GM18511 (cell line): Measurements from ENCODE around the gene CFAP97.
A peak's percentile ranks its signal among the peaks of the same experiment; 100 is the strongest.
"Not testable (repeated sequence)": the region's sequence is repeated elsewhere in the genome, so short reads cannot be mapped to it uniquely, and the experiment has no call there.

Experiments
- ATAC-seq: cut with Tn5 transposase; IDR thresholded peaks from one replicate; pipeline ENCODE4 v1.9.1; 2021; ENCODE audit warnings: mild to moderate bottlenecking, moderate library complexity; ENCODE audit not compliant: unreplicated experiment

Gene CFAP97

DNA sequence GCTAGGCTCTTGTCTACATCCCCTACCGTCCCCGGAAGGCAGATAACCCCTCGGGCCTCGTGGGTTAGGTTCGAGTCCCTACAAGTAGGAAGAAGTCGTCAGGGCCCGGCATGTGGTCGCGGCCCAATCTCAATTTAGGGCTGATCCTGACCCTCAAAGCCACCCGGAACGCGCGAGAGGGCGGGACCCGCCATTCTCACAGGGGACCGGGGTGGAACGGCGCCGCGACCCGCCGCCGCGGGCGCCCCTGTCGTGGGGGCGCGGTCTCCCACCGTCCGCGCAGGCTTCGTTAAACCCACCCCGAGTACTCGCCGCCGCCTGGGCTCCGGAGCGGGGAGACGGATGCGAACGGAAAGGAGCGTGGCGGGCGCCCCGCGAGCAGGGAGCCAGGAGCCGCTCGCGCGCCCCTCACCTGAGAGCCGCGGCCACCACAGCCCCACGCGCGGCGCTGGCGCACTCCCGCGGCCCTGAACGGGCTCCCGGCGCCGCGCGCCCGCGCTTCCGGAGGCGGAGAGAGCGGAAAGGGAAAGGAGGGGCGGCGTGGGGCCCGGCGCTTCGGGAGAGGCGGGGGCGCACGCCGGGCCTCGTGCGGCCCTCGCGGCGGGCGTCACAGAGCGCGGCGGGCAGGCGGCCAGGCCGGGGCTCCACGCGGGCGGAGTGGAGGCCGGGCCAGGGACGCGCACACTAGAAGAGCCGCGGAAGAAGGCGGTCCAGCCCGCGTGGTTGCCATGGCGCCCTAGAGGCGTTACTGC lies at the start of gene CFAP97:
CFAP97 (minus strand) TSS at position 515 of the 752 bp plus-strand sequence. CDS start 12,804 bp downstream, outside the sequence.
- ATAC-seq = peak; percentile 81

DNA sequence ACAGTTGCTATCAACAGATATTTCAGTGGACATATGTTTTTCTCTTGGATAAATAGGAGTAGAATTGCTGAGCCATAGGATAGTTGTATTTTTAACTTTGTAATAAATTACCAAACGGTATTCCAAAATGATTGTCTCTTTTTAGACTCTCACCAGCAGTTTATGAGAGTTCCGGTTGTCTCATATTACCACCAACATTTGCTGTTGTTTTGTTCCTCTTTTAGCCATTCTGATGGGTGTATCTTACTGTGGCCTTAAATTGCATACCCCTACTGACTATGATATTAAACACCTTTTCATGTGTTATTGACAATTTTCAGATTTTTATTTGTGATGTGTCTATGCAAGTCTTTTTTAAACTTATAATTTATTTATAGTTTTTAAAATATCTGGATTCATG lies 45.3 kb upstream of the CFAP97 start:
- no peak for ATAC-seq

DNA sequence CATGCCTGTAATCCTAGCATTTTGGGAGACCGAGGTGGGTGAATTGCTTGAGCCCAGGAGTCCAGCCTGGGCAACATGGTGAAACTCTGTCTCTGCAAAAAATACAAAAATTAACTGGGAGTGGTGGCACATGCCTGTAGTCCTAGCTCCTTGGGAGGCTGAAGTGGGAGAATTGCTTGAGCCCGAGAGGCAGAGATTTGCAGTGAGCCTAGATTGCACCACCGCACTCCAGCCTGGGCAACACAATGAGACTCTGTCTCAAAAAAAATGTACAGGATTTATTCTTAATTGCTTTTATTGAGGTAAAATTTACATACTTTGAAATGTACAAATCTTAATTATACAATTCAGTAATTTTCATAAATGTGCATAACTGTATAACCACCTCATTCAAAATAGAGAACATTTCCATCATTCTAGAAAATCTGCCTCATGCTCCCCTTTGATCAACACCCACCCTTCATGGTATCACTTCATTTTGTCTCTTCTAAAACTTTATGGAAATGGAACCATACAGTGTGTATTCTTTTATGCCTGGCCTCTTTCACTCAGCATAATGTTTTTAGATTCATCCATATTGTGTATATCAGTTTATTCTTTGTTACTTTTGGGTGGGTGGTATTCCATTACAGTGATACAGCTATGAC lies 44.7 kb upstream of the CFAP97 start:
- ATAC-seq = no peak

DNA sequence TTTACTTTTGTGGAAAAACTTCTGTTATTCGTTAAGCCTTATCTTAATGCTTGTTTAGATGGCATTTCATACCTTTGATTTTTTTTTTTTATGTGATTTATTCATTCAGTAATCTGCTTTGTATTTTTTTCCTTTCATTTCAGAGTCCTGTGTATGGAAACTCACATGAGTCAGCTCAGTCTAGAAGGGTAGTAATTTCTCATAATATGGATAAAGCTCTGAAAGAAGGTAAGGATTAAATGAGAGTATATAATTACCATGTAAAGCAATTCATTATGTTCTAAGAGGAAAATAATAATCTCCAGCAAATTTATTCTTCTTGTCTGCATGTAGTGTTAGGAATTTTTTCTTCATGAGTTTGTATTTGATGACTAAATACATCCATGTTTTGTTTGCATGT lies 43.4 kb upstream of the CFAP97 start:
- ATAC-seq = no peak

DNA sequence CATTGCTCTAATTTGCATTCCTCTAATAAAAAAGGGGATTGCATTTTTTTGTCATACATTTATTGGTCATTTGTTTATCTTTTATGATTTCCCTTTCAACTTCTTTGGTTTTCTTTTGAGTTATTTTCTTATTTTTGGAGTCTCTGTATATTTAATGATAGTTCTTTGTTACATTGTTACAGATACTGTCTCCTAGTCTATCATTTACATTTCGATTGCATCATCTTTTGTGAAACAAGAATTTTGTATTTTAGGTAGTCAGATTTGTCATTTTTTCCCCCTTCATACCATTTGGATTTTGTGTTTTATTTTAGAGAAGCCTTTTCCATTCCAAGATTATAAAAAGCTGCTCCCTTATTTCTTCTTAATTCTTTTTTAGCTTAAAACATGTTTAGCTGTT lies 42.7 kb upstream of the CFAP97 start:
- no peak for ATAC-seq

DNA sequence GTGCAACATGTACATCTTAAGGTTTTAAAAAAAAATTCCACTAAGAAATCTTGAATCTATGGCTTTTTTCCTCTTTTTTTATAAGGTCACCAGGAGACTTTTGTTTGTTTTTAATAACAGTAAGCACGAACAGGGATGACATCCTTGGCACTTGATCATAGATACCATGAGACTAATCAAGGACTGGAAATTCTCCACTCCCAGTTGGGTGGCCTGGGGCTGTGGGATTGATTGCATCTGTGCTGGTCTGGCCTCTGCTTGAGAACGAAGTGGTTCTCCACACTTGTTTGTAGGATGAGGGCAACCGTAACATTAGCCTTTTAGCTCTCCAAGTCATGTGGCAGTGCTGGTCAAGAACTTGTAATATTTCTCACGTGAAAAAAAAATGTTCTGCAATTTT lies 41.0 kb upstream of the CFAP97 start:
- no peak for ATAC-seq

DNA sequence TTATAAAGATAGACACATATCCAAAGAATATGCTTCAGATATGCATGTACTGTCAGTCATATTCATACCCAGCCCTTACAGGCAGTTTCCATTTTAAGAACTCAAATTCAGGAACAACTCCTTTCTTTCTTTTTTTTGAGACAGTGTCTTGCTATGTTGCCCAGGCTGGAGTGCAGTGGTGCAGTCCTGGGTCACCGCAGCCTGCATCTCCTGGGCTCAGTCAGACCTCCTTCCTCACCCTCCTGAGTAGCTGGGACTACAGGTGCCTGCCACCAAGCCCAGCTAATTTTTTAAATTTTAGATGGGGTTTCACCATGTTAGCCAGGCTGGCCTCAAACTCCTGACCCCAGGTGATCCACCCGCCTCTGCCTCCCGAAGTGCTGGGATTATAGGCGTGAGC lies 40.1 kb upstream of the CFAP97 start:
- ATAC-seq = no peak

DNA sequence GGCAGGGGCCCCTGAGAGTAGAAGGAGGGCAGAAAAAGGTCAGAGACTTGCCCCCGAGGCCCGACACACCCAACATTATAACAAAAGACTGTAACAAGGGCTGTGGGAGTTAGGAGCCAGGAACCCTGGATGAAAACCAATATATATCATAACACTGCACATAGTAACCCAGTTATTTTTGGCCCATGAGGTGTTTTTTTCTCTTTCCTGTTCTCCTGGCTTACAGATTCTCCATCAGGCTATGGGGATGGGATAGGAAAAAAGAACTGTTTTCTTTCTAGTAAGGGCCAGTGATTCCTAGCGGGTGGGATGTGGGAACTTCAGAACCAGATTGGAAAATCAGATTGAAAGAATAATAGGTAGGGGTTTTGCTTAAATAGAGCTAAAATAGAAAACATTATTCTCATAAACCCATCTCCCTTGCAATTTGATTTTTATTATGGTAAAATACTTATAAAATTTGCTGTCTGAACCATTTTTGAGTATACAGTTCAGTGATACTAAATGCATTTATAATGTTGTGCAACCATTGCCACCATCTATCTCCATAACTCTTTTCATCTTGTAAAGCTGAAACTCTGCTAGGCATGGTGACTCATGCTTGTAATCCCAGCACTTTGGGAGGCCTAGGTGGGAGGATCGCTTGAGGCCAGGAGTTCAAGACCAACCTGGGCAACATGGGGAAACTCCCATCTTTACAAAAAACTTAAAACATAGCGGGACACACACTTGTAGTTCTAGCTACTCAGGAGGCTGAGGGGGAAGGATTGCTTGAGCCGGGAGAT lies 39.1 kb upstream of the CFAP97 start:
- no peak for ATAC-seq

DNA sequence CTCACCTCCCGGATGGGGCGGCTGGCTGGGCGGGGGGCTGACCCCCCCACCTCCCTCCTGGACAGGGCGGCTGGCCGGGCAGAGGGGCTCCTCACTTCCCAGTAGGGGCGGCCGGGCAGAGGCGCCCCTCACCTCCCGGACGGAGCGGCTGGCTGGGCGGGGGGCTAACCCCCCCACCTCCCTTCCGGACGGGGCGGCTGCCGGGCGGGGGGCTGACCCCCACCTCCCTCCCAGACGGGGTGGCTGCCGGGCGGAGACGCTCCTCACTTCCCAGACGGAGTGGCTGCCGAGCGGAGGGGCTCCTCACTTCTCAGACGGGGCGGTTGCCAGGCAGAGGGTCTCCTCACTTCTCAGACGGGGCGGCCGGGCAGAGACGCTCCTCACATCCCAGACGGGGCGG lies 36.7 kb upstream of the CFAP97 start:
- ATAC-seq = not testable (repeated sequence)

DNA sequence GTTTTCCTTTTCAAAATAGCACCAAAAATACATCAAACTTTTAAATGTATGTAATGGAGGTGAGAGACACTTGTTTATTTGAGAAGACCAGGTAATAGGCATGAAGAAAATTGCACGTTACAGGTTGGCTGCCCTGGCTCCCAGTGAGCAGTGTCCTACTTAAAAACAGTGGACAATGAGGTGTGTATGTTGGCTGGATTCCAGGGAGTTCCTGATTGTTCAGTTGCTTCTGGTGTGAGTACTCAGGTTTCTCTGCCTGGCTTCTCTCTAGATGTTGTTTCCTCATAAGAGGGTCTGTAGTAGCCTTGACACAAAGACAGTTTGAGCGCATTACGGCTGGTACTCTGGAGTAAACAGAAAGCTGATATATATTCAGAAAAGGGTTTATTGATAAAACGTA lies 35.0 kb upstream of the CFAP97 start:
- no peak for ATAC-seq

DNA sequence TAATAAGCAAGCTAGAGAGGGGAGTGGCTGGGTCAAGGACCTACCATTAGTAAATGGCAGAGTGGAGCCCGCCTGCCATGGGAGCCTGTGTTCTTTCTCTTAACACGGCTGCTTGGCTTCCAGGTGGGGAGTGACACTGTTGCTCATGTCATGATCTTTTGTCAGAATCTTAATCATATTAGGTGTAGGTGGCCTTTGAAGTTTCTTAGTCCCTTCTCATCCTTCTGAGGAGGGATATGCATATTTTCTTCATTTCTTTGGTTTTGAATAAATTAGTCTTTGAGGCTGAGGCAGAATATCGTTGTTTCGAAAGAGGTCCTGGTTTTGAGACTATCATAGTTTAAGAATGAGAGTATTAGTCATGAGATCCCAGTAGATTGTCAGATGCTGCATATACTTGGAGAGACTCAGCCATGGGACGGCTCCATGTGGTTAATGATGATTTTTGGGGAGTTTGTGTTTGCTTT lies 34.4 kb upstream of the CFAP97 start:
- ATAC-seq = no peak

DNA sequence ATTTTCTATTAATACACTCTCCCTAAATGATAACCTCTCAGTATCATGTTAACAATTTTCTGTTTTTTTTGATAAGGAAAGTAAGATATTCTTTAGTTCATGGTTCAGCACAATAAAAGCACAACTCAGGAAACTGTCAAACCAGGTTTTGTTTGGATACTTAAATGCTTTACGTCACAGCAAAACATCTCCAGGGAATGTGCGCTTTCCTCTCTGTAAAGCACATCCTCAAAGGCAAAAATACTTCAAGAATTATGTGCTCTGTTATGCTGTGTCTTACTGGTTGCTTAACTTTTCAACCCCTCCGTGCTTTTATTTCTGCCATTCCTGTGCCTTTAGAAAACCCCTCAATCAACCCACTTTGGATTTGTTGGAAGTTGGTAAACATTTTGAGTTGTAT lies 33.4 kb upstream of the CFAP97 start:
- no peak for ATAC-seq

DNA sequence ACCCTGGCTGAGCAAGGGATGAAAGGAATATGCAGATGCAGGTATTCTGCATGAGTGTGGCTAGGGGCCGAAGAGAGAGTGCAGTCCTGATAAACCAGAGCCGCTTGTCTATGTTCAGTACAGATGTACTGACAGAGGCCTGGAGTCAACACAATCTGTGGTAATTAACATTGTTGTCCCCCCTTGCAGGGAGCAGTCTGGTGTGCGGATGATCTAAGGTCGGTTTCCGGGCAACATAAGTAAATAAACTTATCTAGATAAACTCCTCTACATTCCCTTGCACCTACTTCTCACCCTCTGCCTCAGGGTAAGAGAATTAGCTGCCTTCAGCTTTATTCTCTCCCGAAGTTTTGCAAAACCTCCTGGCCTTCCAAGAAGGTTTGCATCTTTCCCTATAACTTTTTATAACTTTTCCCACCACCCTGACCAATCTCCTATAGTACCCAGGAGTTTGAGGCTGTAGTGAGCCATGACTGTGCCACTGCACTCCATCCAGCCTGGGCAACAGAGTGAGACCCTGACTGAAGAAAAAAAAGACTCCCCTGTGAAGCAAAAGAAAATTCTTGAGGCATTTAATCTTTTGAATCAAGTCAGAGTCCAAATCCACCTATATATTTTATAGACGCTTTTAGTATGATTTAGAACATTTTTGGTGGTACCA lies 32.2 kb upstream of the CFAP97 start:
- ATAC-seq = no peak

DNA sequence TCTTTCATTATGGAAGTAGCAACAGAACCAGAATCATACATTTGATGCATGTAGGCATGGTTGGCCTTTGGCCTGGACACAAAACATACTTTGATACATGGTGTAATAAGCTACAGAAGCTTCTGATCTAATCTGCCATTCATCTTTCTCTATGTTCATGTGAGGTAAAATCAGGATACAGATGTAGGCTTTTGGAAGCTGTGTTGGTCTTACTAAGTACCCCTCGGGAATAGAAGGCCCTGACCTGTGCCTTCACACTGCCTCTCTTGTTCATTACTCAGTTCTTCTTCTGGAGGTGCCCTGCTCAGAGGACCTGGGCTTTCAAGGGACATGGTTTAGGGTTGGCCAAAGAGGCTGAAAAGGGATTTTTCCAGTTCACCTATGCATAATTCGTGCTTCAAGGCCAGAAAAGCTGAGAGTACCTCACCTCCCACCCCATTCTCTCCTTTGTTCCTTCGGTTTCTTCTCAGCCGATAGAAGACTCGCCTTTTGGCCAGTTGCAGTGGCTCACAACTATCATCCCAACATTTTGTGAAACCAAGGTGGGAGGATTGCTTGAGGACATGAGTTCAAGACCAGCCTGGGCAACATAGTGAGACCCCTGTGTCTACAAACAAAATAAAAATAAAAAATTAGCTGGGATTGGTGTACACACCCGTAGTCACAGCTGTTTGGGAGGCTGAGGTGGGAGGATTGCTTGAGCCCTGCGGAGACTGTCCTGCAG lies 31.5 kb upstream of the CFAP97 start:
- no peak for ATAC-seq

DNA sequence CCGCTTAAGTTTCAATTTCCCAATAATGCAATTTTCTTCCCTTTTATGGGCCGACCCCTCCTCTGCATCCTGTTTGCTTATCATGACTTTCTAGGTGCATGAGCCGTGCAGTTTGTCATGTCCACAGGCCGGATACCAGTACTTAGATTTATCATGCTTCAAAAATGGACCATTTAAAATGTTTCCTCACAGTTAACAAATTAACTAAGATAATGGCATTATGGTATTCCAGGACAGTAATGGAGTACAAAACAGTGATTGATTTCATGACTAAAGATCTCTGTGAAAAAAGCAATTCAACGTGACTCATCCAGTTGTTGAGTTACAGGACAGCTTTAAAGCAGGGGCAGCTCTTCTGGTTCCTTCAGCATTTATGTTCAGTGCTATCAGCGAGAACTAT lies 28.6 kb upstream of the CFAP97 start:
- no peak for ATAC-seq

DNA sequence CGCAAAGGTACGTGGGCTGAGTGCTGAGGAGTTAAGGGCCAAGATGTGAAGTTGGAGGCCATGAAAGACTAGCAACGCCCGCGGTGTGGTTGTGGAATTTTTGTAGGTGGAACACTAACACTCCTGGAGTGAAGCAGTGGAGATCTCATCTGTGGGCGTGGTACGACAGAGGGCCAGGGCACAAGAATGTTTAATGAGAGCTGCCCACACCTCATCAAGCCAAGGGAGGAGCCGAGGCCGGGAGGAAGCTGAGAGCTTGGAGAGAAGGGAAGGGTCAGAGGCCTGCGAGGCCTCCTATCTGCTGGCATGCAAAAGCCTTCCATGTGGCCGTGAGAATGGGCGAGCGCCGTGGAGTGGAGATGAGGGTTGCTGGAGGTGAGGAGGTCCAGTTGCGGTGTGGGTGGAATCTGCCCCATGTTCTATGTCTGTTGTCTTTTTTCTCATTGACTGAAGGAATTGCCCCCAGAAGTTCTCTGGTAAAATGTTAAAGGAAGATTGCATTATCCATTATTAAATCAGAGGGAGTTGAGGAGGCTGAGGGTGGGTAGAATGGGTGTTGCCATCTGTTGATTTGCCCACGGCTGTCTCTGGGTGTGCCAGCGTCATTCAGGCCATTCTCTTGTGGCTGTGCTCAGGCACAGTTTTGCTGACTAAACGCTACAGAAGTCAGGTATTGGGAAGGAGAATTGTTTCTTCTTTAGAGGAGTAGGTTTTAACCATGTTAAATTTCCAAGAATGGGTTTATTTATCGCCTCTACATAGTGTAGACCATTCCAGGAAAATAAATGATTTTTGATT lies 25.4 kb upstream of the CFAP97 start:
- no peak for ATAC-seq

DNA sequence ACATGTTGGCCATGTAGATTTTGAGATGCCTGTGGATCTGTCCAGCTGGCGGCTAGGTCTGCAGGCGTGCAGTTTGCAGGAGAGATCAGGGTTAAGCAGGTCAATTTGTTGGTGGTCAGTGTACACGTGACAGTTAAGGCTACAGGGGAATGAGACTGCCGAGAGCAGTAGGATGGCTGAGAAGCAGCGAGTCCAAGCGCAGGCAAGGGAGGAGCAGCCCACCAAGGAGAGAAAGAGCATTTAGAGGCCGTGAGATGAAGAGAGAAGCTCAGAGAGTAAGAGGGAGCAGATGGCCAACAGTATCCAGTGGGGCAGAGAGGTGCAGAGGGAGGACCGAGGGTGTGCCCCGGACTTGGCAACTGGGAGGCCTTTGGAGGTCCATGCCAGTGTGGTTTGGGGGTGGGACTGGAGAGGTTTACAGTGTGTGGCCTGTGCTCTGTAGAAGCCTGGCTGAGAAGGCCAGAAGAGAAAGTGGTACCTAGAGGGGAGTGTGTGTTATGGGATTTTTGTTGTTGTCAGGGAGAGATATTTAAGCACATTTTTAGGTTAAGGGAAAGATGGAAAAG lies 24.0 kb upstream of the CFAP97 start:
- ATAC-seq = no peak

DNA sequence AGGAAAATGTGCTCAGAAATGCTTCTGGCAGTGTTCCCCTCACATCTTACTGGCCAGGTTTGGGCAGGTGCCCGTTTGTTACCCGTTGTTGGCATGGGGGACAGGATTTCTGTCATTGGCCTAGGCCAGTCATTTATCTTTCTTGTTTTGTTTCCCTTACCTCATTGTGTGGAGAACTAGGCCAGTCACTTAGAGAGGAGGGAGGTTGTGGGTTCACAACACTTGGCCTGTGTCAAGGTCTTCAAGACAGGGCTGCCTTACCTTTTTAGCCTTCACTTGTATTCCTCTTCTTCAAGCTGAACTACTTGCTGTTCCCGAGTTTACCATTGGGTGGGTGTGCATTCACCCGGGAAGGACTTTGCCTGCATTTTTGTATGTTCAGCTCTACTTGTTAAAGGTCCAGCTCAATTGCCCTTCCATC lies 23.3 kb upstream of the CFAP97 start:
- ATAC-seq = no peak

DNA sequence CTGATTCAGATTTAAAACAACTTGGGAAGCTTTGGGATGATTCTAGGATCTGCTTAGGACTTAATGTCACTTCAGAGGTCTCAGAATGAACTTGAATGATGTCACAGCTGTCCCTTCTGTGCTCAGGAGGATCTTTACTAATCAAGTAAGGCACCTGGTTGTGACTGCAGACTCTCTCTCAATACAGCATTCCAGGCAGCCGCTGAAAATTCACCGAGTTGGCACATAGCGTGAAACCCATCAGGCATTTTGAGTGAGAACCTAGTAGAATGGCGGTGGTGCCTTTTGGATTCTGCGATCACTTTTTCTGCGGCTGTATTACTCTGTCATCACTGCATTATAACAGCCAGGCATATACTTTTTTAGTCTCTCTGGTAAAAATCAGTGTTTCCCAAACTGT lies 22.1 kb upstream of the CFAP97 start:
- no peak for ATAC-seq
